Subcutaneous abdominal adipose tissue (tissue), 5 donors: ENCODE measurements around the gene CCDC149.

Experiments used
- H3K27ac ChIP-seq: one replicate; pipeline ENCODE4 v1.7.0; 2013; ENCODE audit warnings: low read depth, mild to moderate bottlenecking, inconsistent platforms, low read length, moderate library complexity
- H3K27me3 ChIP-seq, 5 donors: one replicate each; pipeline ENCODE4 v1.7.0; 2013; ENCODE audit warnings: low read length in 5 of 5, inconsistent platforms in 1 of 5; ENCODE audit not compliant: control insufficient read depth in 5 of 5, insufficient read depth in 4 of 5
- H3K36me3 ChIP-seq, 5 donors: one replicate each; pipeline ENCODE4 v1.7.0; 2013; ENCODE audit warnings: low read length in 5 of 5; ENCODE audit not compliant: control insufficient read depth in 5 of 5, insufficient read depth in 5 of 5
- H3K4me1 ChIP-seq, 5 donors: one replicate each; pipeline ENCODE4 v1.7.0; 2013; ENCODE audit warnings: low read length in 5 of 5, mild to moderate bottlenecking in 3 of 5, moderate library complexity in 1 of 5; ENCODE audit not compliant: control insufficient read depth in 5 of 5, insufficient read depth in 5 of 5
- H3K4me3 ChIP-seq, 5 donors: one replicate each; pipeline ENCODE4 v1.7.0; 2013; ENCODE audit warnings: low read length in 5 of 5, low read depth in 1 of 5
- H3K9ac ChIP-seq, 5 donors: one replicate each; pipeline ENCODE4 v1.7.0; 2013; ENCODE audit warnings: low read length in 5 of 5, mild to moderate bottlenecking in 4 of 5, moderate library complexity in 3 of 5
- H3K9me3 ChIP-seq, 5 donors: one replicate each; pipeline ENCODE4 v1.7.0; 2013; ENCODE audit warnings: low read length in 5 of 5; ENCODE audit not compliant: control insufficient read depth in 5 of 5
- donor health status: healthy.
- donor health status: healthy.
- donor health status: healthy.
- donor health status: healthy.
- donor health status: healthy.

CCDC149 gene

DNA sequence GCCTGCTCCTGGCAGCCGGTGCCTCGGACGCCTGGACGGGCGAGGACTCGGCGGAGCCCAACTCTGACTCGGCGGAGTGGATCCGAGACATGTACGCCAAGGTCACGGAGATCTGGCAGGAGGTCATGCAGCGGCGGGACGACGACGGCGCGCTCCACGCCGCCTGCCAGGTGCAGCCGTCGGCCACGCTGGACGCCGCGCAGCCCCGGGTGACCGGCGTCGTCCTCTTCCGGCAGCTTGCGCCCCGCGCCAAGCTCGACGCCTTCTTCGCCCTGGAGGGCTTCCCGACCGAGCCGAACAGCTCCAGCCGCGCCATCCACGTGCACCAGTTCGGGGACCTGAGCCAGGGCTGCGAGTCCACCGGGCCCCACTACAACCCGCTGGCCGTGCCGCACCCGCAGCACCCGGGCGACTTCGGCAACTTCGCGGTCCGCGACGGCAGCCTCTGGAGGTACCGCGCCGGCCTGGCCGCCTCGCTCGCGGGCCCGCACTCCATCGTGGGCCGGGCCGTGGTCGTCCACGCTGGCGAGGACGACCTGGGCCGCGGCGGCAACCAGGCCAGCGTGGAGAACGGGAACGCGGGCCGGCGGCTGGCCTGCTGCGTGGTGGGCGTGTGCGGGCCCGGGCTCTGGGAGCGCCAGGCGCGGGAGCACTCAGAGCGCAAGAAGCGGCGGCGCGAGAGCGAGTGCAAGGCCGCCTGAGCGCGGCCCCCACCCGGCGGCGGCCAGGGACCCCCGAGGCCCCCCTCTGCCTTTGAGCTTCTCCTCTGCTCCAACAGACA lies 113.1 kb downstream of the CCDC149 start:
- Histone ChIP-seq H3K36me3 (no peaks in the 10 kb centered on the region), H3K9ac (no peak overlapping the region), H3K27me3 (peaks cover 0 to 15% (median 0%) of the 10 kb centered on the region in 5 donors), H3K27ac (no peak overlapping the region), H3K9me3 (no peaks in the 10 kb centered on the region), H3K4me3 (peak overlapping the region; percentile 36 to 62 (median 56)), H3K4me1 (peaks cover 6 to 48% (median 35%) of the 10 kb centered on the region in 5 donors)

DNA sequence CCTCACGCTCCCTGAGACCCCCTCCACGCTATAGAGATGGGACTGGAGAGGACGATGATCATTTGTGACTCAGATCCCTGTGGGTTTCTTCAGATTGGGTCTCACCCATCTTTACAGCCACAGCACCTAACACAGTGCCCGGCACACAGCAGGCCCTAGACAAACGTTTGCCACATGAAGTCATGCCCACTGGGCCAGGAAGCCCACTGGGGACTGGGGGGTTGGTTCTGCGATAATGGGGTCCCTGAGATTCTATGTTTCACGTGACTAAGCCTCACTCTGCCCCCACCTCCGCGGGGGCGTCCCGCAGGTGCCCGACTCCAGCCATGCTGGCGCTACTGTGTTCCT lies 113.7 kb downstream of the CCDC149 start:
- H3K27me3 ChIP-seq = peaks cover 0 to 15% (median 0%) of the 10 kb centered on the region in 5 donors
- no peaks in the 10 kb centered on the region for H3K9me3 ChIP-seq
- H3K36me3 ChIP-seq = no peaks in the 10 kb centered on the region
- H3K9ac ChIP-seq = no peak overlapping the region
- no peak overlapping the region for H3K4me3 ChIP-seq
- H3K4me1 ChIP-seq = peaks cover 12 to 54% (median 40%) of the 10 kb centered on the region in 5 donors
- H3K27ac ChIP-seq = no peak overlapping the region

DNA sequence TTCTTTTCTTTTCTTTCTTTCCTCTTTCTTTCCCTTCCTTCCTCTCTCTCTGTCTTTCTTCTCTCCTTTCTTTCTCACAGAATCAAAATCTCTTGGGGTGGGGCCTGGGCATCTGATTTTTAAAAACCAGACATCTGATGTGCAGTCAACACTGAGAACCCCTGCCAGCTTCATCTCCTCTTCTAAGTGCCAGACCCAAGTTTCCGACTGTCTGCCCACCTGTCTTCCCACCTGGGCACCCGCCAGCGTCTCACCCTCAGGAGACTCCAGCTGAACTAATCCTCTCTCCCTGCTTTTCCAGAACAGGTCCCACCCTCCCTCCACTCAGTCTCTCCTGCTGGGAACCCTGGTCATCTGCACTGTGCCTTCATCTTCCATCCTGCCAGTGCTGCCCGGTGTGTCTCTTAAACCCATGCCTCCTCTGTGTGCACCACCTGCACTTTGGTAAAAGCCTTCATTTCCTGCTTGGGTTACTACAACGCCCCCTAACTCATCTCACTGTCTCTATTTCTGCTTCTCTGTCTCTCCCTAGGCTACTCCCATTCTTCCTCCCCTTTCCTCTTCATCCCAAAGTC lies 114.7 kb downstream of the CCDC149 start:
- Histone ChIP-seq H3K36me3 (no peaks in the 10 kb centered on the region), H3K27me3 (peaks cover 0 to 15% (median 0%) of the 10 kb centered on the region in 5 donors), H3K27ac (no peak overlapping the region), H3K4me1 (peaks cover 12 to 61% (median 46%) of the 10 kb centered on the region in 5 donors), H3K9me3 (no peaks in the 10 kb centered on the region), H3K9ac (no peak overlapping the region), H3K4me3 (no peak overlapping the region)

DNA sequence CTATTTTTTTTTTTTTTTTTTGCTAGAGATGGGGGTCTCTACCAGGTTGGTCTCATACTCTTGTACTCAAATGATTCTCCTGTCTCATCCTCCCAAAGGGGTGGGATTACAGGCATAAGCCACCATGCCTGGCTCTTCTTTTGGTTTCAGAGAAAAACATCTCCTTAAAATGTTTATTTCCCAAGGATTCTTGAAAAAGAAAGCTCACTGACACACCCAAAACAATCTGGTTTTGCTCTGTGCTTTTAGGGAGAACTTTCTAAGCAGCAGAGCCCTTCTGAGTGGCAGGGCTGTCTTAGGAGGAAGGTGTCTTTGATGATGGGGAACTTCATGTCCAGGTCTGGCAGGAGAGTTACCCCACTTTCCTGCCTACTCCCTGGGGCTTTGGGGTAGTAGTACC lies 116.2 kb downstream of the CCDC149 start:
- Histone ChIP-seq H3K27me3 (peaks cover 0 to 15% (median 0%) of the 10 kb centered on the region in 5 donors), H3K9ac (peak overlapping the region in 2 of 5 donors; percentile 28 to 50), H3K27ac (peak overlapping the region; percentile 39), H3K4me1 (peaks cover 12 to 60% (median 46%) of the 10 kb centered on the region in 5 donors), H3K9me3 (no peaks in the 10 kb centered on the region), H3K36me3 (no peaks in the 10 kb centered on the region), H3K4me3 (peak overlapping the region in 2 of 5 donors; percentile 4 to 68)

- Histone ChIP-seq H3K4me3 (peak overlapping the region; percentile 54 to 74 (median 69)), H3K36me3 (no peaks in the 10 kb centered on the region), H3K27me3 (peaks cover 0 to 15% (median 0%) of the 10 kb centered on the region in 5 donors), H3K4me1 (peaks cover 12 to 52% (median 39%) of the 10 kb centered on the region in 5 donors), H3K9ac (peak overlapping the region; percentile 69 to 93 (median 77)), H3K27ac (peak overlapping the region; percentile 98), H3K9me3 (no peaks in the 10 kb centered on the region)
These were observed 117.0 kb downstream of the CCDC149 start for GRCh38 chr4:24795666-24796381.

DNA sequence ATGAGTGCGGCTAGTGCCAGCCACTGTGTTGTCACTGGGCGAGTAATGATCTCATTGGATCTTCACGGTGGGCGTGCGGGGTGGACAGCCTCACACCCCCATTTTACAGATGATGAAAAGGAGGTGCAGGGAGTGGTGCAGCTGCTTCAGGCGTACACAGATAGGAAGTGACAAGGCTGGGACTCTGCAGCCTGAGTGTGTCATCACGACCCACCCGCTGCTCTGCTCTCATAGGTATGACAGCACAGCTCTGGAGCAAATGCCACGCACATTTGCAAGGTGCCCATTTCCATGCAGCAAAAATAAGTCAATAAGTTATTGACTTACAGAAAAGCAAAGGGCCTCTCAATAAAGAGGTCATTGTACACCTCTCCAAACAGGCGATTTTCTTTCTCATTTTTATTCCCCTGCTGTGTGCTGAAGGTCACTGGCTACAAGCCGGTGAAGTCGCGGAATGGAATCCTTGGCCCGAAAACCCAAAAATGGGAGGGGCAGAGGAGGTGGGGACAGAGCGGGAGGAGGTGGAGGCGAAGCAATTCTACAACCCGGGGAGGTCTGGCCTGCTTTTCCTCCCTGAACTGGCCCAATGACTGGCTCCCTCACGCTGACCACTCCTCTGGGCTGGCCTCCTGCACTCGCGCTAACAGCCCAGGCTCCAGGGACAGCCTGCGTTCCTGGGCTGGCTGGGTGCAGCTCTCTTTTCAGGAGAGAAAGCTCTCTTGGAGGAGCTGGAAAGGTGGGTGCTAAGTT lies 117.8 kb downstream of the CCDC149 start, which contains the start of gene SOD3:
SOD3 (plus strand) TSS at position 658 of the 750 bp plus-strand sequence. CDS start 3,949 bp downstream, outside the sequence.
- H3K4me1 ChIP-seq = peaks cover 12 to 44% (median 32%) of the 10 kb centered on the region in 5 donors
- H3K27me3 ChIP-seq = peaks cover 0 to 15% (median 0%) of the 10 kb centered on the region in 5 donors
- H3K36me3 ChIP-seq = no peaks in the 10 kb centered on the region
- peak within 1 kb of the TSS; percentile 69 to 93 (median 79) for H3K9ac ChIP-seq
- peak within 1 kb of the TSS; percentile 98 for H3K27ac ChIP-seq
- H3K9me3 ChIP-seq = no peaks in the 10 kb centered on the region
- peak within 1 kb of the TSS; percentile 54 to 74 (median 69) for H3K4me3 ChIP-seq

DNA sequence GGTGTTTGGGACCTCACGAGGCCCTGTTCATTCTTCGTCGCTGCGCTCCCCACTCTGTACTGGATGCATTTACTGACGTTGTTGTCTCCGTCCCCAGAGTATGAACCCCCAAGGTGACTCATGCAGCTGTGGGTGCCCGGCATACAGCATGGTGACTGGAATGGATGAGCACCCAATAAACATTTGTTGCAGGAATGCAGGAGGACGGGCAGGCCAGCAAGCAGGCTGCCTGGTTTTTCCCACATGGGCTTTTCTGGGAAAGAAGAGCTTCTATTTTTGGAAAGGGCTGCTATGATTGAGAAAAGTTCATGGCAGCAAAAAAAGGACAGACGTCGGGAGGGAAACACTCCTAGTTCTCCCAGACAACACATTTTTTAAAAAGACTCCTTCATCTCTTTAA lies 118.4 kb downstream of the CCDC149 start:
- Histone ChIP-seq H3K4me3 (peak overlapping the region in 3 of 5 donors; percentile 39 to 70 (median 65)), H3K9me3 (no peaks in the 10 kb centered on the region), H3K4me1 (peaks cover 12 to 38% (median 29%) of the 10 kb centered on the region in 5 donors), H3K27ac (peak overlapping the region; percentile 98), H3K36me3 (no peaks in the 10 kb centered on the region), H3K27me3 (peaks cover 0 to 13% (median 0%) of the 10 kb centered on the region in 5 donors), H3K9ac (peak overlapping the region; percentile 31 to 81 (median 79))

- Histone ChIP-seq H3K4me3 (peak overlapping the region in 3 of 5 donors; percentile 39 to 70 (median 65)), H3K4me1 (peaks cover 12 to 38% (median 29%) of the 10 kb centered on the region in 5 donors), H3K9ac (peak overlapping the region; percentile 22 to 79 (median 68)), H3K27ac (peak overlapping the region; percentile 98), H3K36me3 (no peaks in the 10 kb centered on the region), H3K9me3 (no peaks in the 10 kb centered on the region), H3K27me3 (peaks cover 0 to 10% (median 0%) of the 10 kb centered on the region in 5 donors)
These were observed 118.8 kb downstream of the CCDC149 start for GRCh38 chr4:24794051-24794450.

DNA sequence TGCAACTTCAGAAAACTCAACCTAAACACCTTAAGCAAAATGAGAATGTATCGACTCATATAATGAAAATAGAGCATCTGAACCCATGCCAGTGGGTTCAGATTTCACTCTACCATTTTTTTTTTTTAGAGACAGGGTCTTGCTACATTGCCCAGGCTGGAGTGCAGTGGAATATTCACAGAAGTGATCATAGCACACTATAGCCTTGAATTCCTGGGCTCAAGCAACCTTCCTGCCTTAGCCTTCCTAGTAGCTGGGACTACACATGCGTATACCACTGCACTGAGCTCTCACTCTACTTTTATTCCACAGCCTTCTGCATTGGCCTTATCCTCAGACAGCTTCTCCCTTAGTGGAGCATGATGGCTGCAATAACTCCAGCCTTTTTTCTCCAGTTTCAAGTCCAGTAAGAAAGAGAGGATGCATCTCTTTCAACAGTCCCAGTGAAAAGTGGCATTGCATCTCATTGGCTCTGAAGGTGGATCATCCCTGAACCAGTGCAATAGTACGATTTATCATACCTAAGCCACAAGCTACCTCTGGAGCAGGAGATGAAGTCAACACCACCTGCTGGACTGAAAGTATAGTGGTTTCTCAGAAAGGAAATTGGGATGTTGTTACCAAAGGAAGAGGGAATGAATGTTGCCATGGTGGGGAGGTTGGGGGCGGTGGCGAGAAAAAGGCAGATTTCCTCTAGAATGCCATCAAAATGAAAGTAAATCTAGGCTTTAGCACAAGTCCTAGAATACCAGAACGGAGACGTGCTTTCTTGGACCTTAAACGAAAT lies 119.4 kb downstream of the CCDC149 start:
- Histone ChIP-seq H3K36me3 (no peaks in the 10 kb centered on the region), H3K27ac (peak overlapping the region; percentile 98), H3K4me1 (peaks cover 12 to 38% (median 29%) of the 10 kb centered on the region in 5 donors), H3K9ac (peak overlapping the region in 1 of 5 donors; percentile 76), H3K4me3 (peak overlapping the region in 3 of 5 donors; percentile 4 to 65 (median 10)), H3K27me3 (peaks cover 0 to 3% (median 0%) of the 10 kb centered on the region in 5 donors), H3K9me3 (no peaks in the 10 kb centered on the region)
